HG02870 (cell line): ENCODE results near the gene DENND1A.
"Not testable (repeated sequence)": the region's sequence is repeated elsewhere in the genome, so short reads cannot be mapped to it uniquely, and the experiment has no call there.

Experiments
- ATAC-seq: cut with Tn5 transposase; IDR thresholded peaks from one replicate; pipeline ENCODE4 v1.9.1; 2021; ENCODE audit warnings: mild to moderate bottlenecking, moderate library complexity; ENCODE audit not compliant: unreplicated experiment

The DENND1A gene

GRCh38 chr9:123741214-123741613, 188.7 kb downstream of the DENND1A start:
- no peak for ATAC-seq

GRCh38 chr9:123739902-123740301, 190.0 kb downstream of the DENND1A start:
- no peak for ATAC-seq

GRCh38 chr9:123739387-123739786, 190.5 kb downstream of the DENND1A start:
- peak; percentile 66 for ATAC-seq

GRCh38 chr9:123738648-123739047, 191.3 kb downstream of the DENND1A start:
- ATAC-seq: no peak

GRCh38 chr9:123735376-123735775, 194.6 kb downstream of the DENND1A start:
- no peak for ATAC-seq

- not testable (repeated sequence) for ATAC-seq
These were observed 201.4 kb downstream of the DENND1A start for GRCh38 chr9:123728571-123728970.

GRCh38 chr9:123727332-123727731, 202.6 kb downstream of the DENND1A start:
- no peak for ATAC-seq

GRCh38 chr9:123725389-123725788, 204.5 kb downstream of the DENND1A start:
- no peak for ATAC-seq

GRCh38 chr9:123724211-123724796, 205.6 kb downstream of the DENND1A start:
- no peak for ATAC-seq

GRCh38 chr9:123723135-123723875, 206.6 kb downstream of the DENND1A start:
- no peak for ATAC-seq

GRCh38 chr9:123722378-123722777, 207.5 kb downstream of the DENND1A start:
- ATAC-seq: no peak

- ATAC-seq: no peak
These were observed 211.7 kb downstream of the DENND1A start for GRCh38 chr9:123718188-123718587.

GRCh38 chr9:123717581-123718175, 212.2 kb downstream of the DENND1A start:
- ATAC-seq: no peak

- no peak for ATAC-seq
These were observed 213.5 kb downstream of the DENND1A start for GRCh38 chr9:123716339-123716945.

GRCh38 chr9:123715258-123715657, 214.7 kb downstream of the DENND1A start:
- ATAC-seq: no peak

GRCh38 chr9:123713282-123713681, 216.6 kb downstream of the DENND1A start:
- ATAC-seq: no peak

GRCh38 chr9:123712399-123712798, 217.5 kb downstream of the DENND1A start:
- ATAC-seq: no peak

- no peak for ATAC-seq
These were observed 219.6 kb downstream of the DENND1A start for GRCh38 chr9:123710299-123710698.

- ATAC-seq: no peak
These were observed 227.4 kb downstream of the DENND1A start for GRCh38 chr9:123702483-123702882.

GRCh38 chr9:123697686-123698085, 232.2 kb downstream of the DENND1A start:
- no peak for ATAC-seq

GRCh38 chr9:123696476-123696875, 233.4 kb downstream of the DENND1A start:
- ATAC-seq: no peak

- no peak for ATAC-seq
These were observed 234.5 kb downstream of the DENND1A start for GRCh38 chr9:123695386-123695785.
